HepG2 (cell line): ENCODE measurements around the gene GOT1. TPM values are rescaled to one million over a fixed set of nuclear protein-coding genes. Genes with fewer than 3 reads are reported as not detected.

ENCODE experiments used
- AHDC1 ChIP-seq: sonication (generic); formaldehyde crosslinking; IDR thresholded peaks from 2 replicates; pipeline ENCODE4 v1.5.1; 2020; ENCODE audit warnings: mild to moderate bottlenecking, missing genetic modification reagents, borderline replicate concordance
- HDAC1 ChIP-seq: sonication (generic); formaldehyde crosslinking; IDR thresholded peaks from 2 replicates; pipeline ENCODE4 v1.5.1; 2020; ENCODE audit warnings: mild to moderate bottlenecking, missing genetic modification reagents
- PAXIP1 ChIP-seq: sonication (generic); formaldehyde crosslinking; conservative IDR thresholded peaks from 2 replicates; pipeline ENCODE4 v1.4.0; 2020; ENCODE audit warnings: mild to moderate bottlenecking, missing genetic modification reagents, moderate library complexity
- PHF21A ChIP-seq: sonication (generic); formaldehyde crosslinking; IDR thresholded peaks from 2 replicates; pipeline ENCODE4 v1.5.0; 2020; ENCODE audit warnings: mild to moderate bottlenecking, missing genetic modification reagents
- SMYD3 ChIP-seq: sonication (generic); formaldehyde crosslinking; IDR thresholded peaks from 2 replicates; pipeline ENCODE4 v1.8.1; 2023; ENCODE audit warnings: mild to moderate bottlenecking, missing genetic modification reagents
- TEAD3 ChIP-seq: optimal IDR thresholded peaks from 2 replicates; pipeline ENCODE3; 2016; ENCODE audit warnings: borderline replicate concordance
- XRCC5 ChIP-seq: fragments of 200-400 bp; formaldehyde crosslinking; optimal IDR thresholded peaks from 2 replicates; pipeline ENCODE3; 2017; ENCODE audit warnings: mild to moderate bottlenecking, low read length
- ZFAT ChIP-seq: sonication (generic); formaldehyde crosslinking; conservative IDR thresholded peaks from 2 replicates; pipeline ENCODE4 v1.8.1; 2023; ENCODE audit warnings: missing genetic modification reagents, inconsistent platforms
- ZMYM3 ChIP-seq: sonication (generic); formaldehyde crosslinking; IDR thresholded peaks from 2 replicates; pipeline ENCODE4 v1.5.1; 2020; ENCODE audit warnings: mild to moderate bottlenecking, missing genetic modification reagents
- ZNF205 ChIP-seq: IDR thresholded peaks from 2 replicates; pipeline ENCODE4 v1.6.1; 2018; ENCODE audit warnings: missing biosample characterization, missing genetic modification reagents
- ZNF552 ChIP-seq: sonication (generic); formaldehyde crosslinking; IDR thresholded peaks from 2 replicates; pipeline ENCODE4 v1.9.0; 2022; ENCODE audit warnings: missing genetic modification reagents, mild to moderate bottlenecking, borderline replicate concordance
- ZNF691 ChIP-seq: sonication (generic); formaldehyde crosslinking; IDR thresholded peaks from 2 replicates; pipeline ENCODE4 v1.4.0; 2020; ENCODE audit warnings: missing genetic modification reagents, low read depth, mild to moderate bottlenecking, borderline replicate concordance
- polyA plus RNA-seq, 8 experiments: library from polyadenylated mRNA; depleted of rRNA in 3 of 8; stranded (reverse) in 7 of 8; unstranded in 1 of 8; fragments of >200 nt; fragmentation: Illumina TruSeq in 4 of 8; extraction: Trizol in 4 of 8; gene quantifications; 2 replicates each; pipeline versions ENCODE4 v1.2.1 to v1.2.3, GENCODE V29; 2011 to 2016; ENCODE audit warnings: low read depth in 4 of 8, missing spikeins in 1 of 8, mixed read lengths in 1 of 8; ENCODE audit not compliant: insufficient read depth in 1 of 8
- total RNA-seq, 5 experiments: library from RNA; depleted of rRNA; stranded (reverse); fragments of >200 nt; fragmentation: Illumina TruSeq; extraction: Trizol; gene quantifications; 2 replicates each; pipeline ENCODE4 v1.2.3, GENCODE V29; 2016; ENCODE audit warnings: low read depth in 1 of 5

The GOT1 gene
- total and polyA plus RNA-seq, 2 of the 13 experiments (the other 11 are each of a cell fraction or from before 2014, with no cell fraction given), result 81.2 to 102 TPM

GRCh38 chr10:99450624-99451498, 20.4 kb upstream of the GOT1 start (continued):
- TF ChIP-seq ZNF691 (CRISPR knock-in tag), result no peak
- TF ChIP-seq TEAD3 (CRISPR knock-in tag), result peak; percentile 58
- TF ChIP-seq ZNF552 (CRISPR knock-in tag), result no peak
- TF ChIP-seq AHDC1 (CRISPR knock-in tag), result peak; percentile 59; the same call in 1 of the 2 replicates
- TF ChIP-seq PHF21A (CRISPR knock-in tag), result 0 out of 2 replicates have a peak, but pooled peaks have one; percentile 48
- peak; percentile 87 for TF ChIP-seq PAXIP1
- TF ChIP-seq ZNF205 (CRISPR knock-in tag), result no peak
- peak; percentile 25; the same call in 1 of the 2 replicates for TF ChIP-seq ZMYM3 (CRISPR knock-in tag)
- TF ChIP-seq HDAC1 (CRISPR knock-in tag), result peak; percentile 56; the same call in 1 of the 2 replicates
- TF ChIP-seq SMYD3 (CRISPR knock-in tag), result 0 out of 2 replicates have a peak, but pooled peaks have one; percentile 42
- peak; percentile 27 for TF ChIP-seq XRCC5
- no peak for TF ChIP-seq ZFAT (CRISPR knock-in tag)
